BLaER1 treated with 17β-estradiol and CSF1 and Interleukin-3, amounts not matched to agents 10 nM and 100 nM (cell line): ENCODE data around the gene TMEM59L.
A peak's percentile ranks its signal among the peaks of the same experiment; 100 is the strongest.

Experiments used
- H3K27ac ChIP-seq, 11 experiments: shearing (Covaris generic); formaldehyde crosslinking; 2 replicates each; pipeline ENCODE4 v1.8.1; 2022
- H3K27me3 ChIP-seq, 11 experiments: shearing (Covaris generic); formaldehyde crosslinking; 2 replicates each; pipeline ENCODE4 v1.8.1; 2022
- H3K36me3 ChIP-seq, 11 experiments: shearing (Covaris generic); formaldehyde crosslinking; 2 replicates each; pipeline ENCODE4 v1.8.1; 2022
- H3K4me1 ChIP-seq, 10 experiments: shearing (Covaris generic); formaldehyde crosslinking; 2 replicates each; pipeline ENCODE4 v1.8.1; 2022
- H3K4me2 ChIP-seq, 11 experiments: shearing (Covaris generic); formaldehyde crosslinking; 2 replicates each; pipeline ENCODE4 v1.8.1; 2022
- H3K4me3 ChIP-seq, 10 experiments: shearing (Covaris generic); formaldehyde crosslinking; 2 replicates each; pipeline ENCODE4 v1.8.1; 2022
- H3K9ac ChIP-seq, 11 experiments: shearing (Covaris generic); formaldehyde crosslinking; 2 replicates each; pipeline ENCODE4 v1.8.1; 2022
- H3K9me3 ChIP-seq, 11 experiments: shearing (Covaris generic); formaldehyde crosslinking; replicated peaks in 1 of 11; 2 replicates each; pipeline ENCODE4 v1.8.1; 2022
- H4K20me1 ChIP-seq, 11 experiments: shearing (Covaris generic); formaldehyde crosslinking; 2 replicates each; pipeline ENCODE4 v1.8.1; 2022
- Cebpa-rat ChIP-seq, 11 experiments: shearing (Covaris generic); IDR thresholded peaks; 2 replicates each; pipeline ENCODE4 v1.8.1; 2022

Gene TMEM59L

DNA sequence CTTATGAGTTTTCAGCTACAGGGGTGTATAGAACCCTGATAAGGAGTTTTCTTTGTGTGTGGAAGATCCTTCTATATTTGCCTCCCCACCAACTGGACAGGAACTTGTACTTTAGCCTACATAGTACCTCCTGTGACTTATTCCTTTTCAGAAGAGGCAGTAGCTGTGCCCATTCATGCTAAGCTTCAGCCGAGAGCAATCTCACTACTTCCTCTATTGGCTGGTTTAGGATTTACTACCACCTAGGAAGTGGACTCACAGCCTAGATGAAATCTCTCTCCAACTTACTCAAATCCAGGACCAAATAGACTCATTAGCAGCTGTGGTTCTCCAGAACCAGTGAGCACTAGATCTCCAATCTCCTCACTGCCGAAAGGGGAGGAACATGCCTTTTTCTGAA lies 26.4 kb upstream of the TMEM59L start:
- peaks cover 8 to 12% (median 11%) of the 10 kb centered on the region in 11 experiments; a peak in 17 of 22 replicates for H3K36me3 ChIP-seq
- H3K4me3 ChIP-seq, result no peak overlapping the region
- peaks cover 0 to 11% (median 0%) of the 10 kb centered on the region in 11 experiments; a peak in 4 of 22 replicates for H3K9me3 ChIP-seq
- peak overlapping the region in 9 of 11 experiments; percentile 15 to 76 (median 59); a peak in 16 of 22 replicates for H3K27ac ChIP-seq
- peak overlapping the region in 10 of 11 experiments; percentile 63 to 96 (median 80); a peak in 17 of 22 replicates for H3K4me2 ChIP-seq
- peak overlapping the region in 5 of 11 experiments; percentile 16 to 50 (median 20); a peak in 6 of 22 replicates for H3K9ac ChIP-seq
- peaks cover 47 to 74% (median 64%) of the 10 kb centered on the region in 10 experiments for H3K4me1 ChIP-seq
- no peaks in the 10 kb centered on the region for H3K27me3 ChIP-seq
- TF ChIP-seq Cebpa-rat (IDR thresholded peaks at IDR 0.05), result no peak
- H4K20me1 ChIP-seq, result peaks cover 0 to 17% (median 5%) of the 10 kb centered on the region in 11 experiments; a peak in 9 of 22 replicates

DNA sequence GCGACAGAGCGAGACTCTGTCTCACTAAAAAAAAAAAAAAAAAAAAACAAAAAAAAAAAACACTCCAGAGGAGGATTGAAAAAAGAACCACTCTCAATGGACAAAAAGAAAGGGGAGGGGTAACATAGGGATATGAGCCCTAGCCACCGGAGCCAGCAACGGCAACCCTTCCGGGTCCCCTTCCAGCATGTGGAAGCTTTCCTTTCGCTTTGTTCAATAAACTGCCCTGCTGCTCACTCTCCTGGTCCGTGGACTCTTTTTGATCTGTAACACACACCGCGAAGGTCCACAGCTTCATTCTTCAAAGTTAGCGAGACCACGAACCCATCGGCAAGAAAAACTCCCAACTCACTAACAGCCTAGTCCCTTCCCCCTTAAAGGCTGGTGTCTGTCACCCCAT lies 25.1 kb upstream of the TMEM59L start:
- Histone ChIP-seq H3K9ac (peak overlapping the region in 1 of 11 experiments; percentile 87; a peak in 2 of 22 replicates), H3K27me3 (no peaks in the 10 kb centered on the region), H3K36me3 (peaks cover 8 to 22% (median 18%) of the 10 kb centered on the region in 11 experiments; a peak in 17 of 22 replicates), H3K9me3 (peaks cover 0 to 11% (median 0%) of the 10 kb centered on the region in 11 experiments; a peak in 4 of 22 replicates), H3K4me3 (0 out of 20 replicates have a peak overlapping the region, but pooled peaks of 1 of the 10 experiments have one; percentile 88), H3K4me2 (peak overlapping the region; percentile 95 to 100 (median 97); a peak in 18 of 22 replicates), H4K20me1 (peaks cover 0 to 28% (median 9%) of the 10 kb centered on the region in 11 experiments; a peak in 10 of 22 replicates), H3K4me1 (peaks cover 60 to 82% (median 64%) of the 10 kb centered on the region in 10 experiments), H3K27ac (peak overlapping the region in 7 of 11 experiments; percentile 77 to 91 (median 85); a peak in 8 of 22 replicates)
- no peak for TF ChIP-seq Cebpa-rat (IDR thresholded peaks at IDR 0.05)

DNA sequence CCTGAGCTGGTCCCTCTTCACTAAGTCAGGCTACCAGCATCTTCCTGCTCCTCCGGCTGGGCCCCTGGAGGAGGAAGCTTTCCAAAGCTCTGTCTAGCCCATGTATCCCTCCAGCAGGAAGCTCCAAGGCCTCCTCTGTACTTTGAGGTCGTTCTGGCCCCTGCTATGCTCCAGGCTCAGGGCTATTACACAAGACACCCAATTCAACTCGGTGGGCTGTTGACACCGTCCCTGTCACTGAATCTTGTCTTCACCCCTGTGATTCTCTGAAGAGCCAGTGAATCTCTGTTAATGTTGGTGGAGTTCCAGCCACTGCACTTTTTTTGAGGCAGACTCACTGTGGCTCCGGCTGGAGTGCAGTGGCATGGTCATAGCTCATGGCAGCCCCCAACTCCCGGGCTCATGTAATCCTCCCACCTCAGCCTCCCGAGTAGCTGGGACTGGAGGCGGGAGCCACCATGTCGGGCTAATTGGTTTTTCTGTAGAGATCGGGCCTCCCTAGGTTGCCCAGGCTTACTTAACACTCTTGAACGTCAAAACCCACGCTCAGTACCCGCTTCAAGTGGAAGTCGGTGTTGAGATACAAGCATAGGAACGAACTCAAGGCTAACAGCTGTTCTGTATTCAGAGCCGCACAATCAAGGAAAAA lies 24.6 kb upstream of the TMEM59L start:
- H3K27ac ChIP-seq, result peak overlapping the region; percentile 43 to 94 (median 85); a peak in 20 of 22 replicates
- peaks cover 8 to 22% (median 18%) of the 10 kb centered on the region in 11 experiments; a peak in 17 of 22 replicates for H3K36me3 ChIP-seq
- H3K9ac ChIP-seq, result peak overlapping the region; percentile 74 to 93 (median 85)
- TF ChIP-seq Cebpa-rat (IDR thresholded peaks at IDR 0.05), result no peak
- peak overlapping the region; percentile 62 to 88 (median 78) for H3K4me3 ChIP-seq
- H3K4me2 ChIP-seq, result peak overlapping the region; percentile 95 to 100 (median 97)
- H3K9me3 ChIP-seq, result peaks cover 0 to 11% (median 0%) of the 10 kb centered on the region in 11 experiments; a peak in 4 of 22 replicates
- H3K4me1 ChIP-seq, result peaks cover 61 to 85% (median 68%) of the 10 kb centered on the region in 10 experiments
- peaks cover under 1 to 33% (median 12%) of the 10 kb centered on the region in 11 experiments; a peak in 12 of 22 replicates for H4K20me1 ChIP-seq
- H3K27me3 ChIP-seq, result no peaks in the 10 kb centered on the region

DNA sequence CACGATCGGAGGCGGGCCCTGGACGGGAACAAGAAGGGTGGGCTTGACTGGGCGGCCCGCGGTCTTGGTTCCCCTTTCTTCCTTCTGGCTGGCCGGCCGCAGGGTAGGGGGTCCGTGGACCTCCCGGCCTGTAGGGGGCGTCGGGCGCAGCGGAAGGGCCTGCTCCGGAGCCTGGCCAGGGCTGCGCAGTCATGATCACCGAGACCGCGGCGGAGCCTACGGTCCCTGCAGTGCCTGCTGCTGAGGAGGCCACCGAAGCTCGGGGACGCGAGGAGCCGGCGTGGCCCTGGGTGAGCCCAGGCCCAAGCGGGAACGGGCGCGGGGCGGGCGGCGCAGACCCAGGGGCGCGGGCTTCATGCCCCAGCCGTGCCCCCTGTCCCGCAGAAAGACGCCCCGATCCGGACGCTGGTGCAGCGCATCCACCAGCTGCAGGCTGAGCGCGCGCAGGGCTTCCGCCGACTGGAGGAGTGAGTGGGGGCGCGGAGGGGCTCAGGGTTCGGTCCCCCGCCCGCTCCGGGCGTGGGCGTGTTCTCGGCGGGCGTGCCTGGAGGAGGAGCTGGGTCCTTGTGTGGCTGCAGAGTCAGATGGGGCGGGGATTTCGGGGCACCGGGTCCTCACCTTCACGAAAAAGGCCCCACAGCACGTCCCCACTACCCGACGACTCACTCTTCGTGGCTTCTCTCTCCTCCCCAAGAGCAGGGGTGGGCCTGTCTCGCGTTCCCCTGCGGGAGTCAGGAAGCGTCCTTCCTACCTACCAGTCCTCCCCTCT lies 23.9 kb upstream of the TMEM59L start, which contains the start of gene REX1BD:
REX1BD (plus strand) TSS at position 188 of the 769 bp plus-strand sequence; CDS start at position 192, 4 bp downstream.
- Histone ChIP-seq H4K20me1 (peaks cover 7 to 39% (median 18%) of the 10 kb centered on the region in 11 experiments; a peak in 13 of 22 replicates), H3K9me3 (peaks cover 0 to 11% (median 0%) of the 10 kb centered on the region in 11 experiments; a peak in 4 of 22 replicates), H3K4me1 (peaks cover 64 to 91% (median 75%) of the 10 kb centered on the region in 10 experiments), H3K4me3 (peak within 1 kb of the TSS; percentile 62 to 88 (median 78)), H3K4me2 (peak within 1 kb of the TSS; percentile 95 to 100 (median 97)), H3K27me3 (0 out of 22 replicates have a peak, but pooled peaks cover 0 to 5% (median 0%) of the 10 kb centered on the region in 11 experiments), H3K27ac (peak within 1 kb of the TSS; percentile 43 to 94 (median 85); a peak in 21 of 22 replicates), H3K9ac (peak within 1 kb of the TSS; percentile 74 to 93 (median 85)), H3K36me3 (peaks cover 8 to 22% (median 18%) of the 10 kb centered on the region in 11 experiments; a peak in 17 of 22 replicates)
- no peak for TF ChIP-seq Cebpa-rat (IDR thresholded peaks at IDR 0.05)

DNA sequence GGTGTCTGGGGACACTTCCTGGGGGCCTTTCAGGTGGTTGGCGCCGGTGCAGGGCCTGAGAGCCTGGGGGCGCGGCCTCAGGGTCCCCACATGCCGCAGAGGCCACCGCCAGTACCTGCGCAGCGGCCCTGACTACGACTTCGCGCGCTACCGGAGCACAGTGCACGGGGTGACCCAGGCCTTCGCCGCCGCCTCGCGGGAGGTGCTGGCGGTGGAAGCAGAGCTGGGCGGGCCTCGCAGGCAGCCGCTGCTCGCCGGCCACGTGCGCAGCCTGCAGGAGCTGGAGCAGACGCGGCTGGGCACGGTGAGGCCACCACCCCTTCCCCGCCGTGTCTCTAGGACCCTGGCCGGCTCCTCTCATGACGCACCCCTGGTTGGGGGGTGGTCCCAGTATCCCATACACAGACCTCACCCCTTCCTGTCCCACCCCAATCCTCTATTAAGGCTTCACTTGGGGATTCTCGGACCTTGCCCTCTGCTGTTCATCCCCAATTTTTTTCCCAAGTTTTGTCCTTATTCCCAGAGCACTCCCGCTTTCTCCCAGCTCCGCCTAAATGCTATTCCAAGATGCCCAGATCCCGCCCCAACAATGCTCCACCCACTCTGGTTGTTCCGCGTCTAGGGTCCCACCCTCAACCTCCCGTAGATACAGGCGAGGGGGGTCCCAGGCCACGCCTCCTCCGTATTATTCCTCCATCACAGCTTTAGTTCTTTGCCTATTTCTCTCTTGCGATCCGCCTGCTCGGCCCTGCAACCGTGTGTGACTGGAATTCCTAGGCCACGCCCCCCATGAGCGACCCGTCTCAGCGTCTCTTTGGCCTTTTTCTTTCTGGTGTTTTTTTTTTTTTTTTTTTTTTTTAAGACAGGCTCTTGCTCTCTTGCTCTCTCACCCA lies 23.0 kb upstream of the TMEM59L start:
- Histone ChIP-seq H3K36me3 (peaks cover 8 to 22% (median 18%) of the 10 kb centered on the region in 11 experiments; a peak in 17 of 22 replicates), H4K20me1 (peaks cover 7 to 42% (median 18%) of the 10 kb centered on the region in 11 experiments; a peak in 14 of 22 replicates), H3K9ac (peak overlapping the region; percentile 74 to 93 (median 85)), H3K4me2 (peak overlapping the region; percentile 95 to 100 (median 97)), H3K9me3 (peaks cover 0 to 11% (median 0%) of the 10 kb centered on the region in 11 experiments; a peak in 4 of 22 replicates), H3K27ac (peak overlapping the region; percentile 43 to 94 (median 85); a peak in 21 of 22 replicates), H3K27me3 (peaks cover 0 to 7% (median under 1%) of the 10 kb centered on the region in 11 experiments; a peak in 6 of 22 replicates), H3K4me3 (peak overlapping the region; percentile 62 to 88 (median 78)), H3K4me1 (peaks cover 57 to 90% (median 80%) of the 10 kb centered on the region in 10 experiments)
- TF ChIP-seq Cebpa-rat (IDR thresholded peaks at IDR 0.05), result no peak

DNA sequence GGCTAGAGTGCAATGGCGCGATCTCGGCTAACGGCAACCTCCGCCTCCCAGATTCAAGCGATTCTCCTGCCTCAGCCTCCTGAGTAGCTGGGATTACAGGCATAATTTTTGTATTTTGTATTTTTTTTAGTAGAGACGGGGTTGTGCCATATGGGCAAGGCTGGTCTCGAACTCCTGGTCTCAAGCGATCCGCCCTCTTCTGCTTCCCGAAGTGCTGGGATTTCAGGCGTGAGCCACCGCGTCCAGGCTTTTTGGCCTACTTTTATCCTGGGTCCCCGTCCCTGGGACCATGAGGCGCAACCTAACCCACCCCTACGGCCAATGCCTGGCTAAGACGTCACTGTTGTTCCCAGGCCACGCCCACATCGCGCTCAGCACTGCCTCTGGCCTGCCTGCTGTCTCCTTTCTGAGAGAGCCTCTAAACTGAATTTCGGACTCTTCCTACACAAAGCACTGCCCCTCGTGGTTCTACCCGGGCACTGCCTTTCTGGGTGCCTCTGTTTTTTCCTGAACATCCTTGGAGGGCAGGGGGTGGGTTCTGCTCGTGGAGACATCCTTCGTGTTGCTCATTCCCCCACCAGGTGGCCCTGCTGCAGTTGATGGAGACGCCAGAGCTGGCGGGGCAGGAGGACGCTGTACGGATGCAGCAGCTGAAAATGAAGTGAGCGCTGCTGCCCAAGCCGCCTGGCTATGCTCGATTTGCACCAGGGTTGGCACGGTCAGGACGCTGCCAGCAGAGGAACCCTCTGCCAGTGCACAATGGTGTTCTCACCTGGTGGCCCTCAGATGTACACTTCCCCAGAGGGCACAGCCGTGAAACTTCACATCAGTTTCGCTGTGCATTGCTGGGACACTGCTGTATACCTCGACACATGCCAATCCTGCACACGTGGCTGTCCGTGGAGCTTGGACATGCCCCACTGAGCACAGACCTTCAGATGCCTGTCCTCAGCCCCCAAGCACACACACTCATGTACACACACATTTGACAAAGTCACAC lies 22.1 kb upstream of the TMEM59L start:
- peaks cover 8 to 22% (median 18%) of the 10 kb centered on the region in 11 experiments; a peak in 17 of 22 replicates for H3K36me3 ChIP-seq
- H3K4me2 ChIP-seq, result peak overlapping the region; percentile 95 to 100 (median 97)
- TF ChIP-seq Cebpa-rat (IDR thresholded peaks at IDR 0.05), result no peak
- peaks cover 0 to 11% (median 0%) of the 10 kb centered on the region in 11 experiments; a peak in 4 of 22 replicates for H3K9me3 ChIP-seq
- peak overlapping the region in 1 of 11 experiments; percentile 93; a peak in 1 of 22 replicates for H3K9ac ChIP-seq
- peak overlapping the region in 4 of 10 experiments; percentile 73 to 88 (median 76); a peak in 4 of 20 replicates for H3K4me3 ChIP-seq
- H4K20me1 ChIP-seq, result peaks cover 7 to 51% (median 19%) of the 10 kb centered on the region in 11 experiments; a peak in 15 of 22 replicates
- peaks cover 0 to 17% (median 10%) of the 10 kb centered on the region in 11 experiments; a peak in 15 of 22 replicates for H3K27me3 ChIP-seq
- H3K4me1 ChIP-seq, result peaks cover 57 to 90% (median 81%) of the 10 kb centered on the region in 10 experiments
- no peak overlapping the region for H3K27ac ChIP-seq
